Ovary (tissue), 9 donors: ENCODE measurements around the gene SPEN. TPM values are rescaled to one million over a fixed set of nuclear protein-coding genes. Genes with fewer than 3 reads are reported as not detected.
A peak's percentile ranks its signal among the peaks of the same experiment; 100 is the strongest.

Experiments
- DNase-seq, 5 donors: peaks; one replicate each; pipeline ENCODE4 v3.0.0-alpha.2; 2019 to 2020
- H3K27ac ChIP-seq, 2 donors: fragments of 200-600 bp; one replicate each; pipeline versions ENCODE4 v1.5.1 to v1.8.0; 2019 to 2022
- H3K27me3 ChIP-seq: fragments of 200-600 bp; one replicate; pipeline ENCODE4 v1.8.0; 2022
- H3K36me3 ChIP-seq: fragments of 200-600 bp; sonication (generic); one replicate; pipeline ENCODE4 v1.5.1; 2019
- H3K4me1 ChIP-seq: one replicate; pipeline ENCODE4 v1.8.1; 2013; ENCODE audit warnings: mild to moderate bottlenecking, moderate library complexity; ENCODE audit not compliant: insufficient read depth
- H3K4me3 ChIP-seq: fragments of 200-600 bp; sonication (generic); one replicate; pipeline ENCODE4 v1.5.1; 2017
- H3K9me3 ChIP-seq, 2 donors: fragments of 200-600 bp in 1 of 2; sonication (generic) in 1 of 2; one replicate each; pipeline versions ENCODE4 v1.5.1 to v1.8.1; 2013 to 2019; ENCODE audit warnings: mild to moderate bottlenecking in 1 of 2, moderate library complexity in 1 of 2
- EP300 ChIP-seq: sonication (generic); formaldehyde crosslinking; IDR thresholded peaks from one replicate; pipeline ENCODE4 v1.6.1; 2017; ENCODE audit warnings: antibody characterized with exemption
- POLR2A ChIP-seq: fragments of 450-650 bp; IDR thresholded peaks from one replicate; pipeline ENCODE4 v1.6.1; 2017; ENCODE audit warnings: antibody characterized with exemption, mild to moderate bottlenecking, moderate library complexity
- WGBS, 3 donors: extraction: QIAGEN DNeasy Blood & Tissue Kit in 1 of 3; methylation state at CpG; one replicate each; pipeline versions ENCODE4 v1.1.5 to v1.1.7; 2013 to 2017; 5-methylcytosine and 5-hydroxymethylcytosine counted together
- intact Hi-C, 4 donors: fragments of 100-400 bp; cut with DNase I; formaldehyde crosslinking; loops; one replicate each; pipeline versions ENCODE4 v1.11.0 to v1.15.1; 2022 to 2023
- polyA plus RNA-seq, 2 donors: library from polyadenylated mRNA; stranded (reverse); fragments of 200-250 nt in 1 of 2; fragments of 350-450 nt in 1 of 2; fragmentation: Illumina TruSeq in 1 of 2; extraction: RNeasy Lipid Tissue Mini Kit (QIAGEN cat#74804) in 1 of 2; gene quantifications; one replicate each; pipeline ENCODE4 v1.2.3, GENCODE V29; 2013 to 2014
- total RNA-seq, 7 donors: library from RNA; depleted of rRNA in 2 of 7; stranded (reverse); fragments of >200 nt in 2 of 7; fragmentation: NEBNext Ultra II Directional in 3 of 7; extraction: Animal tissue kit (Norgen Biotek cat#: 25700) in 3 of 7; gene quantifications; one replicate each; pipeline versions ENCODE4 v1.1.0 to v1.2.4, GENCODE V29; 2016 to 2023
- TF ChIP-seq, protein P1 (sequence below), 3 donors: fragments of 450-650 bp in 2 of 3; fragments of 200-600 bp in 1 of 3; IDR thresholded peaks; one replicate each; pipeline versions ENCODE4 v1.5.1 to v1.8.0; 2016 to 2022; ENCODE audit warnings: antibody characterized with exemption in 3 of 3, mild to moderate bottlenecking in 1 of 3
- donor health status: DM: no; HTN: no; CAD: no; lungs with moderate emphysema.
- donor health status: DM: no; HTN: no; CAD: no.
- donor health status: Bipolar disorder and iron deficiency.
- donor health status: DM: yes; HTN: yes; CAD: no.
- donor health status: DM: no; HTN: no; CAD: no.
- donor health status: DM: yes; HTN: yes; CAD: no.

SPEN gene
- total and polyA plus RNA-seq, 9 donors = 30.5 to 93.2 (median 62.9) TPM

DNA sequence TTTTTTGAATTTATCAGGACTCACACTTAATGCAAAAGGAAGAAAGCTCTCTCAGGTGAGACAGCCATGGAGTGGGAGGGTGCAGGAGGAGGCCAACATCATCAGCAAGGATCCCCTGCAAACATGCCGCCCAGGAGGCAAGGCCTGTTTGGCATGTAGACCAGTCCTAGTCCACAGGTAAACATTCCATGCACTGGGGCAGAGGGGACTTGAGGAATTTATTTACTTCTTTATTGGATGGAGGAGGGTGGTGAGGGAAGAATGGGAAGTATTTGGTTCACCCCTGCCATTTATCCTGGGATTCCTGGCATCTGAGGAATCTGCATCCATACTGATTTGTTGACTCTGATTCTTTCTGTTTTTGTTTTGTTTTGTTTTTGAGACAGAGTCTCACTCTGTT, 38.6 kb upstream of the SPEN start:
- 88 to 96% (median 91%) methylated on average over 1 of the region's 1 CpG for WGBS, 3 donors
- DNase-seq = no peak
- intact Hi-C loops = loop anchor here in 1 of 4 donors (10.0 kb wide), 1 partner anchor 186 kb away; no protein-coding TSS in a partner anchor

DNA sequence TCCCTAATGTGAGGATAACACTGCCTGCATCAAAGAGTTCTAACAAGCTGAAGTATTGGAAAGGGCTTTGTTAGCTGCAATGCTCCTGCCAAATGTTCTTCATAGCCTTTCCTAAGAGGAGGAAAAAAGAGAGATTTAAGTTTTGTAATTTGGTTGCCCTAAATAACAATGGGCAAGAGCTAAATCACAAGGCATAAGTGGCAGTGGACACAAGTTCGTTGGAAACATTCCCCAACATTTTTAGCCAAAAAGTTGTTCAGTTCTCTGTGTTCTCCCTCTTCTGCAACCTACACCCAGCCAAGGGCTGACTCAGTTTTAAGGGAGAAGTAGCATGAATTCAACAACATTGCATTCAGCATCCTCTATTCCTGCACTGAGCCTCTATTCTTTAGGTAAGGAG, 37.4 kb upstream of the SPEN start:
- no peak for DNase-seq

More for the DNA sequence above, 38.6 kb upstream of the SPEN start:
- H3K4me3 ChIP-seq = no peak overlapping the region
- TF ChIP-seq, protein P1, sequence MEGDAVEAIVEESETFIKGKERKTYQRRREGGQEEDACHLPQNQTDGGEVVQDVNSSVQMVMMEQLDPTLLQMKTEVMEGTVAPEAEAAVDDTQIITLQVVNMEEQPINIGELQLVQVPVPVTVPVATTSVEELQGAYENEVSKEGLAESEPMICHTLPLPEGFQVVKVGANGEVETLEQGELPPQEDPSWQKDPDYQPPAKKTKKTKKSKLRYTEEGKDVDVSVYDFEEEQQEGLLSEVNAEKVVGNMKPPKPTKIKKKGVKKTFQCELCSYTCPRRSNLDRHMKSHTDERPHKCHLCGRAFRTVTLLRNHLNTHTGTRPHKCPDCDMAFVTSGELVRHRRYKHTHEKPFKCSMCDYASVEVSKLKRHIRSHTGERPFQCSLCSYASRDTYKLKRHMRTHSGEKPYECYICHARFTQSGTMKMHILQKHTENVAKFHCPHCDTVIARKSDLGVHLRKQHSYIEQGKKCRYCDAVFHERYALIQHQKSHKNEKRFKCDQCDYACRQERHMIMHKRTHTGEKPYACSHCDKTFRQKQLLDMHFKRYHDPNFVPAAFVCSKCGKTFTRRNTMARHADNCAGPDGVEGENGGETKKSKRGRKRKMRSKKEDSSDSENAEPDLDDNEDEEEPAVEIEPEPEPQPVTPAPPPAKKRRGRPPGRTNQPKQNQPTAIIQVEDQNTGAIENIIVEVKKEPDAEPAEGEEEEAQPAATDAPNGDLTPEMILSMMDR (IDR thresholded peaks at IDR 0.05) = no peak
- TF ChIP-seq EP300 (no peak), POLR2A (no peak)
- H3K4me1 ChIP-seq = no peaks in the 10 kb centered on the region
- no peaks in the 10 kb centered on the region for H3K36me3 ChIP-seq
- no peak overlapping the region for H3K27ac ChIP-seq
- no peaks in the 10 kb centered on the region for H3K9me3 ChIP-seq
- H3K27me3 ChIP-seq = no peaks in the 10 kb centered on the region

DNA sequence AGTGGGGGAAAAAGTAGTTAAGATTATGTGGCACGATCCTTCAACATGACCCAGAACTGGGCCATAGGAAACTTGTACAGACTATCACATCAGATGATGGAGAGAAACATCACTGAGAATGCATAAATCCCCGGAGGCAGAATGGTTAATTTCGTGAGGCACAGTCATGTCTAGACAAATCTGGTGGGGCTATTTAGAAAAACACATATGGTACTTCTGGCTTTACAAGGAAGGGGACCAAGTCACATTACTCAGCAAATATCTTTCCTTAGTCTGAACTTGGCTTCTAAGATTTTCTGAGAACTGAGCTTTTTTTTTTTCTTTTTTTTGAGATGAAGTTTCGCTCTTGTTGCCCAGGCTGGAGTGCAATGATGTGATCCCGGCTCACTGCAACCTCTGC, 30.8 kb upstream of the SPEN start:
- 79 to 92% (median 89%) methylated on average over 5 of the region's 5 CpGs for WGBS, 3 donors
- Histone ChIP-seq H3K27me3 (no peaks in the 10 kb centered on the region), H3K4me3 (no peak overlapping the region), H3K27ac (no peak overlapping the region), H3K36me3 (no peaks in the 10 kb centered on the region), H3K9me3 (no peaks in the 10 kb centered on the region), H3K4me1 (no peaks in the 10 kb centered on the region)
- intact Hi-C loops = loop anchor here in 1 of 4 donors (5.0 kb wide), 1 partner anchor 176 kb away; no protein-coding TSS in a partner anchor
- TF ChIP-seq, protein P1 (IDR thresholded peaks at IDR 0.05) = no peak
- TF ChIP-seq EP300 = no peak
- TF ChIP-seq POLR2A = no peak
- DNase-seq = no peak

More for the DNA sequence above, 37.4 kb upstream of the SPEN start:
- H3K9me3 ChIP-seq = no peaks in the 10 kb centered on the region
- no peaks in the 10 kb centered on the region for H3K36me3 ChIP-seq
- 21 to 31% (median 23%) methylated on average over 1 of the region's 1 CpG for WGBS, 3 donors
- intact Hi-C loops = no loop called here
- H3K27ac ChIP-seq = no peak overlapping the region
- TF ChIP-seq EP300 = no peak
- H3K4me3 ChIP-seq = no peak overlapping the region
- H3K4me1 ChIP-seq = no peaks in the 10 kb centered on the region
- H3K27me3 ChIP-seq = no peaks in the 10 kb centered on the region

DNA sequence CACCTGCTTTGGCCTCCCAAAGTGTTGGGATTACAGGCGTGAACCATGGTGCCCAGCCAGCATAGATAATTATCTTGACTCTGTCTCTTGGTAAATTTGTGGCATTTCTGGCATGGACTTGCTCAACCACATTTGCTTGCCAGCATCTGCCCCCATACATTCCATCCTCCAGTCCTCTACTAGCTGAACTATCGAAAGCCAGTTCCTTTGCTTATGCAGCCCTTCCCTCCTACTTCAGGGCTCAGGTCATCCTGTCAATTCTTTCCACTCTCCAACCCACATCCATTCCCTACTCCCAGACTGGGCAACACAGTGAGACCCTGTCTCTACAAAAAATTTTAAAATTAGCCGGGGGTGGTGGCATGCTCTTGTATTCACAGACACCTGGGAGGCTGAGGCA, 27.0 kb upstream of the SPEN start:
- no peak overlapping the region for H3K4me3 ChIP-seq
- no peak overlapping the region for H3K27ac ChIP-seq
- no peaks in the 10 kb centered on the region for H3K27me3 ChIP-seq
- TF ChIP-seq POLR2A (no peak), EP300 (no peak)
- TF ChIP-seq, protein P1 (IDR thresholded peaks at IDR 0.05) = no peak
- intact Hi-C loops = no loop called here
- H3K9me3 ChIP-seq = no peaks in the 10 kb centered on the region
- no peak for DNase-seq
- H3K36me3 ChIP-seq = no peaks in the 10 kb centered on the region
- peaks cover 2% of the 10 kb centered on the region for H3K4me1 ChIP-seq
- WGBS, 3 donors = 86 to 90% (median 89%) methylated on average over 3 of the region's 3 CpGs

DNA sequence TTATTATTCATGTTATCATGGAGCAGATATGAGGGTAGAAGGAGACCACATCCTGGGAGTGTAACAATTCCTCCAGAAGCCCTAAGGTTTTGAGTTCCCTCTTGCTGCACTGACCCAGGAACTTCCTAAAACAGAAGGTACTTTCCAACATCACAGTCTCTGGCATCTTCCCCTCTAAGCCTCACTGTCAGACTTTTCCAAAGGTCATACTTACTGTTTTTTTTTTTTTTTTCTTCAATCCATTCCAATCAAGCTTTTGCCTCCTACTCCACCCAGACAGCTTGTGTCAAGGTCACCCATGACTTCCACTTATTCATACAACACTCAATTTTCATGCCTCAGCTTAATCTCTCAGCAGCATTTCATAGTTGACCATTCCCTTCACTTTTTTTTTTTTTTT, 21.7 kb upstream of the SPEN start:
- peak overlapping the region in 1 of 2 donors; percentile 32 for H3K27ac ChIP-seq
- intact Hi-C loops = no loop called here

More for the DNA sequence above, 21.7 kb upstream of the SPEN start:
- H3K36me3 ChIP-seq = no peaks in the 10 kb centered on the region
- TF ChIP-seq, protein P1 (IDR thresholded peaks at IDR 0.05) = no peak
- TF ChIP-seq EP300 = no peak
- DNase-seq = no peak
- H3K27me3 ChIP-seq = no peaks in the 10 kb centered on the region
- peaks cover 7% of the 10 kb centered on the region for H3K4me1 ChIP-seq
- no peaks in the 10 kb centered on the region for H3K9me3 ChIP-seq
- no peak overlapping the region for H3K4me3 ChIP-seq
